WI38 (cell line): ENCODE data around the gene TMEM207.

Experiments
- H3K4me3 ChIP-seq: 2 replicates; pipeline ENCODE4 v1.5.1; 2011; ENCODE audit warnings: low read depth, mild to moderate bottlenecking, control low read depth, low read length
- TF ChIP-seq, protein P1 (sequence below): IDR thresholded peaks from 2 replicates; pipeline ENCODE4 v1.5.1; 2012; ENCODE audit warnings: low read depth, mild to moderate bottlenecking, control low read depth, low read length

TMEM207 gene

DNA sequence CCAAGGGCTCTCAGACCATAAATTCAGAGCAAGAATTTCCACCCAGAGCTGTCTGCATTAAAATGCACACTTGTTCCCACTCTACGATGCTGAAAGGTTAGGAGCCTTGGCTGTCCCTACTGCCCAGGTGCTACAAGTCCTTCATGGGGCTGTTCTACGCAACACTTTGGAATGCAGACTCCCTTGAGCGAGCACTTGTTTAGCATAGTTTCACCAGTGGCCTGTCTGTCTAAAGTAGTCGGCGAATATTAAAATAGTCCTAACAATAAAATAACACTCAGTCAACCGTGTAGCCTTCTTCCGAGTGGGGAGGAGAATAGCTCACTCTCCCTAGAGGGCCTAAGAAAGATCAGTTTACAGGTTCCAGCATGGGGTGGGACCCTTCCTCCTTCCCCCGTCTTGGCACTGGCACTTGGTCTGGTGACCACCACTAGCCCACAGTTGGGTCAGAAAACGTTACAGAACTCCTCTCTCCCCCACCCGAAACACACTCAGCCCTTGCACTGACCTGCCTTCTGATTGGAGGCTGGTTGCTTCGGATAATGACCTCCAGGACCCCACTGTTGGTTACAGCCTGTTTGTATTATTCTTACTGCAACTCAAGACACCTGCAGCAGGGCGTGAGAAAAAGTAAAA lies 62.0 kb downstream of the TMEM207 start, which contains the start of gene CLDN16:
Gene CLDN16, plus strand, starts transcription at position 586 of the 636 bp plus-strand sequence. CDS start 167 bp downstream, outside the sequence.
- TF ChIP-seq, protein P1, sequence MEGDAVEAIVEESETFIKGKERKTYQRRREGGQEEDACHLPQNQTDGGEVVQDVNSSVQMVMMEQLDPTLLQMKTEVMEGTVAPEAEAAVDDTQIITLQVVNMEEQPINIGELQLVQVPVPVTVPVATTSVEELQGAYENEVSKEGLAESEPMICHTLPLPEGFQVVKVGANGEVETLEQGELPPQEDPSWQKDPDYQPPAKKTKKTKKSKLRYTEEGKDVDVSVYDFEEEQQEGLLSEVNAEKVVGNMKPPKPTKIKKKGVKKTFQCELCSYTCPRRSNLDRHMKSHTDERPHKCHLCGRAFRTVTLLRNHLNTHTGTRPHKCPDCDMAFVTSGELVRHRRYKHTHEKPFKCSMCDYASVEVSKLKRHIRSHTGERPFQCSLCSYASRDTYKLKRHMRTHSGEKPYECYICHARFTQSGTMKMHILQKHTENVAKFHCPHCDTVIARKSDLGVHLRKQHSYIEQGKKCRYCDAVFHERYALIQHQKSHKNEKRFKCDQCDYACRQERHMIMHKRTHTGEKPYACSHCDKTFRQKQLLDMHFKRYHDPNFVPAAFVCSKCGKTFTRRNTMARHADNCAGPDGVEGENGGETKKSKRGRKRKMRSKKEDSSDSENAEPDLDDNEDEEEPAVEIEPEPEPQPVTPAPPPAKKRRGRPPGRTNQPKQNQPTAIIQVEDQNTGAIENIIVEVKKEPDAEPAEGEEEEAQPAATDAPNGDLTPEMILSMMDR: no peak
- no peak within 1 kb of the TSS for H3K4me3 ChIP-seq

DNA sequence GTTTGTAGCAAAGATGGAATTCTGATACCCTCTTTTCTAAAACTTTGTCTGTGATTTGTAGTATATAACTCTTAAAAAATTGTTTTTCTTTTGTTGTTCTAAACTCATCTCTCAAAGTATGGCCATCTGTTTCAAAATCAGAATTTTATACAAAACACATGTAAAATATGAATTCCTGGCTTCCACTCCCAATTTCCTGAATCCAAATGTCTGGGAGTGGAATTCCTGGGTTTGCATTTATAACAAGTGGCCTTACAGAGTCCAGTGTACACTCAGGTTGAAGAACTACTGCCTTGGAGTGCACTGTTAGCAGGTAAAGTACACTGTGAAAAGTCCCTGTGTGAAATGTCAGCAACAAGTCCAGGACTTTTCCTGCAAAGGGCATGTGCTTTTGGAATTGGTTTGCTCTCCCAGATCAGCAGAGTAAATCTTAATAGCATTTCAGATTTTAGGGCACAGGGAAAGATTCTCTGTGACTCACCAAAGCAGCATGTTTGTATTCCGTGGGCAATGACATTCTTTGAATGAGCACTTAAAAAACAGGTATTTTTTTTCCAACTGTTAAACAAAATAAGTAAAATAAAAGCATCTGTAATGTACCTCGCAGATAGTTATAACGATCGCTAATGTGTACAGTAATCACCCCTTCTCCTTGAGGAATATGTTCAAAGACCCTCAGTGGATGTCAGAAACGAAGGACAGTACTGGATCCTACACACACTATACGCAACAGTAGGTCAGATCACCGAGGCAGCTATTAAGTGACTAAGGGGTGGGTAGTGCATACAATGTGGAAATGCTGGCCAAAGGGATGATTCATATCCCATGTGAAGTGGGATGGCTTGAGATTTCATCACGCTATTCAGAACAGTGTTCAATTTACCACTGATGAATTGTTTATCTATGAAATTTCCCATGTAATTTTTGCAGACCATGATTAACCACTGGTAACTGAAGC lies 63.7 kb downstream of the TMEM207 start:
- peak overlapping the region; percentile 8; the same call in 1 of the 2 replicates for H3K4me3 ChIP-seq
- TF ChIP-seq, protein P1: no peak

DNA sequence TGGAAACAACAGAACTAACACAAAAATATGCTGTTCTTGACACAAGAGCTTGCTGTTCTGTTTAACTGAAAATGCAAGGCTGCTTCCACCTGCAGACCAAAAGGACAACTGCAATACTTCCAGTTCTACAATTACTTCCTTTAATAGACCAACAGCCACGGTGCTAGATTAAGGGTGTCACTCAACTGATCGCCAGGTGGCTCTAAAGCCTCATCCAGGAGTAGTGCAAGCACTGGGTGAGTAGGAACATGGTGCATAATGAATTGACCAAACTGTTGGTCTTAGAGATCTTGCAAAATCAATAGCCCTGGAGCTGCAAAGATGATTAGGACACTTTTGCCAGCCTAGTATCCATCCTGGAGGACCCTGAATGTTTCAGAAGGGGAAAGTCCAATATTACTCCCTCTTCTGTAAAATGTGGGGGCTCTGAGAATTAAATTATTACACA lies 65.4 kb downstream of the TMEM207 start:
- TF ChIP-seq, protein P1: peak; percentile 29; the same call in 1 of the 2 replicates
- H3K4me3 ChIP-seq: no peak overlapping the region

DNA sequence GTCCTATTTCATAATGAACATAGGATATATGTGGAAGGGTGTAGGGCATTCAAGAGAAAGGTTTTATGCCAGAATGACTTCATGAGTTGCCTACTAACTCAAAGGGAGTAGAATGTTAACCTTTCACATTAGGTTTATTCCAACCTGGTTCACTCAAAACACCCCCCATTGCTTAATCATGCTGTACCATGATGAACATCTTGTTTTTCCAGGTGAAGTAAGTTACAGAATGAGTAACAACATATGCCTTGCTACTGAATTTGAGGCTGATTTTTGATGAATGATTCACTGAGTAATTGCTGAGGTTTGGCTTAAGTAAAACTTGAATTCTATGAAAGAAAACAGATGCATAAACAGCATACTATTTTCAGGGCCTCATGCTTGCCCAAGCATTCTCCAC lies 67.6 kb downstream of the TMEM207 start:
- TF ChIP-seq, protein P1: no peak
- H3K4me3 ChIP-seq: no peak overlapping the region

DNA sequence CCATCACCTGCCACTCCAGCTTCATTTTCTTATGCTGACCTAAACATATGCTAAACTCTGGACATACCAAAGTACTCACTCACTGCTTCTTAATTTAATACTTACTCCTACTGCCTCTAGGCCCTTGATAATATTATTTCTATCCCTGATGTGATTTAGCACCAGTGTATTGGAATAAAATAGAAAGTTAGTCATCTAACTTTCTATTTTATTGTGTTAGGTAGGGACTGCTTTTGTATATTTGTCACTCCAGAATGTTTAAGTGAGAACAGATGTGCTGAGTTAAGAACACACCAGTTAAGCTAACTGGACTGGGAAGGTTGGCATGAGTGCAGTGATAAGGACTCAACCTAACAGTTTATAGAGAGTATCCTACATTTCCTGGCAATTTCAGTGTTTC lies 68.3 kb downstream of the TMEM207 start:
- no peak overlapping the region for H3K4me3 ChIP-seq
- TF ChIP-seq, protein P1: no peak

DNA sequence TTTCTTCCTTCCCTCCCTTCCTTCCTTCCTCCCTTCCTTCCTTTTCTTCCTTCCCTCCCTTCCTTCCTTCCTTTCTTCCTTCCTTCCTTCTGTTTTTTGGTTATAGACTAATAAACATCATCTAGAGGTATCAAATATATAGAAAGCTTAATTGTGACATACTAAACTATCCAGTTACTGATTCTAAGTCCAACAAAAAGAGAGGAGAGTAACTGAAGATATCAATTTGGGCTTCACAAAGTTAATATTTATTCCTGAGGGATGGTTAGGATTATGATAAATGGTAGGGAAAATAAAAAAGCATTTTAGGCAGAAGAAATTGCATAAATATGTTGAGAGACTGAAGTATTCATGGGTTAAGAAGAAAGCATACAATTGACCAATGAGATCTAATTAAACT lies 69.5 kb downstream of the TMEM207 start:
- no peak overlapping the region for H3K4me3 ChIP-seq
- TF ChIP-seq, protein P1: no peak
